Adrenal gland (tissue), 12 donors: ENCODE results near the gene SNRNP70. TPM values are rescaled to one million over a fixed set of nuclear protein-coding genes. Genes with fewer than 3 reads are reported as not detected.

ENCODE experiments used
- DNase-seq, 7 donors: peaks; one replicate each; pipeline ENCODE4 v3.0.0-alpha.2; 2019 to 2020
- H3K27ac ChIP-seq, 5 donors: fragments of 200-600 bp; sonication (generic) in 4 of 5; 1 replicate in 3 of 5; 2 replicates in 2 of 5; pipeline versions ENCODE4 v1.5.1 to v1.8.0; 2016 to 2020; ENCODE audit warnings: mild to moderate bottlenecking in 1 of 5
- H3K27me3 ChIP-seq: fragments of 200-600 bp; 2 replicates; pipeline ENCODE4 v1.8.0; 2021
- H3K36me3 ChIP-seq, 2 donors: fragments of 200-600 bp; replicated peaks in 1 of 2; 1 replicate in 1 of 2; 2 replicates in 1 of 2; pipeline versions ENCODE4 v1.5.1 to v1.8.0; 2018 to 2022
- H3K4me1 ChIP-seq, 2 donors: fragments of 200-600 bp; replicated peaks in 1 of 2; 1 replicate in 1 of 2; 2 replicates in 1 of 2; pipeline versions ENCODE4 v1.5.1 to v1.8.0; 2018 to 2021
- H3K4me3 ChIP-seq, 4 donors: fragments of 200-600 bp; sonication (generic) in 3 of 4; one replicate each; pipeline ENCODE4 v1.5.1; 2016 to 2018
- H3K9me3 ChIP-seq, 3 donors: fragments of 200-600 bp; sonication (generic) in 1 of 3; replicated peaks in 1 of 3; 1 replicate in 2 of 3; 2 replicates in 1 of 3; pipeline versions ENCODE4 v1.5.1 to v1.8.0; 2016 to 2021
- CTCF ChIP-seq, 6 experiments: fragments of 450-650 bp in 4 of 6; fragments of 200-600 bp in 2 of 6; sonication (generic) in 1 of 6; IDR thresholded peaks; 1 replicate in 5 of 6; 2 replicates in 1 of 6; pipeline versions ENCODE4 v1.5.1 to v1.8.0; 2016 to 2021; ENCODE audit warnings: antibody characterized with exemption in 6 of 6, mild to moderate bottlenecking in 2 of 6, moderate library complexity in 1 of 6
- POLR2A ChIP-seq, 2 donors: fragments of 450-650 bp; IDR thresholded peaks; one replicate each; pipeline ENCODE4 v1.6.1; 2017; ENCODE audit warnings: antibody characterized with exemption in 2 of 2, mild to moderate bottlenecking in 2 of 2, moderate library complexity in 1 of 2
- WGBS, 4 donors: extraction: QIAGEN DNeasy Blood & Tissue Kit in 2 of 4; methylation state at CpG; one replicate each; pipeline versions ENCODE4 v1.1.5 to v1.1.7; 2013 to 2017; 5-methylcytosine and 5-hydroxymethylcytosine counted together
- intact Hi-C, 2 donors: fragments of 100-400 bp; cut with DNase I; formaldehyde crosslinking; loops; one replicate each; pipeline versions ENCODE4 v1.14.1 to v1.15.0; 2022 to 2023
- polyA plus RNA-seq, 3 donors: library from polyadenylated mRNA; stranded (reverse); fragments of 200-250 nt in 2 of 3; fragments of 350-450 nt in 1 of 3; fragmentation: Illumina TruSeq in 1 of 3; extraction: RNeasy Lipid Tissue Mini Kit (QIAGEN cat#74804) in 1 of 3; gene quantifications; one replicate each; pipeline ENCODE4 v1.2.3, GENCODE V29; 2013 to 2014
- total RNA-seq, 9 donors: library from RNA; depleted of rRNA in 4 of 9; stranded (reverse); fragments of >200 nt in 4 of 9; fragments of 120-200 nt in 1 of 9; fragmentation: NEBNext Ultra II Directional in 1 of 9; extraction: Animal tissue kit (Norgen Biotek cat#: 25700) in 1 of 9; gene quantifications; one replicate each; pipeline versions ENCODE4 v1.1.0 to v1.2.4, GENCODE V29; 2013 to 2023
- donor health status: healthy with polysubstance abuse.
- donor health status: Bipolar disorder and iron deficiency.
- donor health status: DM: yes; HTN: yes; CAD: no.
- donor health status: DM: no; HTN: no; CAD: no.
- donor health status: DM: no; HTN: no; CAD: no.
- donor health status: DM: yes; HTN: yes; CAD: no.

Gene SNRNP70
- total and polyA plus RNA-seq, 12 donors: 109 to 1,255 (median 233) TPM

GRCh38 chr19:49128545-49129237, 43.4 kb downstream of the SNRNP70 start:
- H3K27me3 ChIP-seq: no peaks in the 10 kb centered on the region
- no peaks in the 10 kb centered on the region for H3K36me3 ChIP-seq
- H3K9me3 ChIP-seq: no peaks in the 10 kb centered on the region
- peaks cover 0 to 14% of the 10 kb centered on the region in 2 donors for H3K4me1 ChIP-seq
- TF ChIP-seq POLR2A (IDR thresholded peaks at IDR 0.05) (no peak), CTCF (IDR thresholded peaks at IDR 0.05) (no peak)
- WGBS, 4 donors: 39 to 59% (median 50%) methylated on average over 15 of the region's 15 CpGs
- H3K4me3 ChIP-seq: peak overlapping the region in 1 of 4 donors; percentile 14
- H3K27ac ChIP-seq: peak overlapping the region in 3 of 5 donors; percentile 43 to 45 (median 44)
- intact Hi-C loops: no loop called here
- no peak for DNase-seq

- H3K9me3 ChIP-seq: no peaks in the 10 kb centered on the region
- H3K36me3 ChIP-seq: no peaks in the 10 kb centered on the region
- H3K27me3 ChIP-seq: no peaks in the 10 kb centered on the region
- peaks cover 0 to 19% of the 10 kb centered on the region in 2 donors for H3K4me1 ChIP-seq
- H3K27ac ChIP-seq: no peak overlapping the region
- no peak overlapping the region for H3K4me3 ChIP-seq
- DNase-seq: peak in 1 of 7 donors; percentile 51
- WGBS, 4 donors: 35 to 76% (median 69%) methylated on average over 5 to 16 of the region's 16 CpGs
- intact Hi-C loops: no loop called here
- no peak for TF ChIP-seq CTCF (IDR thresholded peaks at IDR 0.05)
- TF ChIP-seq POLR2A (IDR thresholded peaks at IDR 0.05): no peak
Observed at GRCh38 chr19:49129238-49129583, 44.0 kb downstream of the SNRNP70 start.

- 94 to 96% (median 94%) methylated on average over 24 of the region's 24 CpGs for WGBS, 4 donors
- Histone ChIP-seq H3K4me1 (peaks cover 0 to 20% of the 10 kb centered on the region in 2 donors), H3K27ac (no peak overlapping the region), H3K4me3 (no peak overlapping the region), H3K9me3 (no peaks in the 10 kb centered on the region), H3K27me3 (no peaks in the 10 kb centered on the region), H3K36me3 (no peaks in the 10 kb centered on the region)
- no peak for DNase-seq
- intact Hi-C loops: no loop called here
- TF ChIP-seq CTCF (IDR thresholded peaks at IDR 0.05) (no peak), POLR2A (IDR thresholded peaks at IDR 0.05) (no peak)
Observed at GRCh38 chr19:49130325-49130724, 45.1 kb downstream of the SNRNP70 start.

- intact Hi-C loops: no loop called here
- H3K27me3 ChIP-seq: no peaks in the 10 kb centered on the region
- peak in 4 of 7 donors; percentile 52 to 79 (median 63) for DNase-seq
Observed at GRCh38 chr19:49132974-49133609, 47.8 kb downstream of the SNRNP70 start.

More at GRCh38 chr19:49132974-49133609, 47.8 kb downstream of the SNRNP70 start:
- Histone ChIP-seq H3K36me3 (no peaks in the 10 kb centered on the region), H3K9me3 (no peaks in the 10 kb centered on the region), H3K4me3 (peak overlapping the region in 1 of 4 donors; percentile 46), H3K27ac (peak overlapping the region in 2 of 5 donors; percentile 54 to 66), H3K4me1 (peaks cover 0 to 20% of the 10 kb centered on the region in 2 donors)
- WGBS, 4 donors: 26 to 39% (median 27%) methylated on average over 8 to 49 of the region's 49 CpGs
- TF ChIP-seq POLR2A (IDR thresholded peaks at IDR 0.05) (no peak), CTCF (IDR thresholded peaks at IDR 0.05) (no peak)
